H1 (cell line): ENCODE results near the gene BEST3. TPM values are rescaled to one million over a fixed set of nuclear protein-coding genes. Genes with fewer than 3 reads are reported as not detected.

Source experiments
- CTCF ChIA-PET: fragments of 300-600 bp; sonication (Branson Sonifier 250); formaldehyde crosslinking; loops from one replicate; lab custom pipeline; 2021; ENCODE audit not compliant: partially characterized antibody; lab: Charles Lee
- POLR2A ChIA-PET: fragments of 300-600 bp; sonication (Branson Sonifier 250); formaldehyde crosslinking; loops from one replicate; lab custom pipeline; 2021; ENCODE audit warnings: inconsistent platforms; ENCODE audit not compliant: partially characterized antibody; lab: Charles Lee
- DNase-seq, 2 experiments: peaks; one replicate each; pipeline versions ENCODE4 v3.0.0 to v3.0.0-alpha.2; 2010 to 2022; ENCODE audit warnings: low spot score in 2 of 2, low read depth in 1 of 2, mixed read lengths in 1 of 2
- FAIRE-seq: peaks from 2 replicates; lab custom pipeline; 2011; peaks lifted over from hg19 to GRCh38; lab: Jason Lieb, UNC
- H2AFZ ChIP-seq: 2 replicates; pipeline ENCODE4 v1.8.1; 2012; ENCODE audit warnings: low read length, inconsistent platforms
- H2AK5ac ChIP-seq: 2 replicates; pipeline ENCODE4 v1.6.1; 2013; ENCODE audit warnings: low read depth, low read length
- H2BK120ac ChIP-seq: replicated peaks from 2 replicates; pipeline ENCODE3; 2013; ENCODE audit warnings: low read depth, low read length, inconsistent platforms
- H2BK12ac ChIP-seq: 2 replicates; pipeline ENCODE4 v1.6.1; 2013; ENCODE audit warnings: low read depth, low read length
- H2BK15ac ChIP-seq: 2 replicates; pipeline ENCODE4 v1.6.1; 2013; ENCODE audit warnings: low read length
- H2BK20ac ChIP-seq: 2 replicates; pipeline ENCODE4 v1.6.1; 2013; ENCODE audit warnings: low read length
- H2BK5ac ChIP-seq: 2 replicates; pipeline ENCODE4 v1.6.1; 2013; ENCODE audit warnings: low read depth, low read length
- H3K14ac ChIP-seq: 2 replicates; pipeline ENCODE4 v1.6.1; 2013; ENCODE audit warnings: inconsistent platforms; ENCODE audit not compliant: insufficient read length
- H3K18ac ChIP-seq: 2 replicates; pipeline ENCODE4 v1.6.1; 2013; ENCODE audit warnings: low read length; ENCODE audit errors: extremely low read depth
- H3K23ac ChIP-seq: 2 replicates; pipeline ENCODE4 v1.6.1; 2013; ENCODE audit warnings: inconsistent platforms; ENCODE audit not compliant: insufficient read length
- H3K23me2 ChIP-seq: 2 replicates; pipeline ENCODE4 v1.6.1; 2013; ENCODE audit warnings: low read depth, low read length
- H3K27ac ChIP-seq: 2 replicates; pipeline ENCODE4 v1.6.1; 2011; ENCODE audit warnings: low read depth, low read length, inconsistent platforms
- H3K27me3 ChIP-seq, 4 experiments: replicated peaks in 1 of 4; 1 replicate in 1 of 4; 2 replicates in 3 of 4; pipeline versions ENCODE4 v1.6.1 to v1.8.1; 2011 to 2013; ENCODE audit warnings: low read length in 3 of 4, mild to moderate bottlenecking in 3 of 4, inconsistent platforms in 2 of 4, mixed read lengths in 2 of 4, moderate library complexity in 1 of 4; ENCODE audit not compliant: control insufficient read depth in 3 of 4, insufficient read depth in 3 of 4; ENCODE audit errors: extremely low read depth in 1 of 4
- H3K36me3 ChIP-seq, 4 experiments: 2 replicates each; pipeline versions ENCODE4 v1.6.1 to v1.8.1; 2011 to 2013; ENCODE audit warnings: mild to moderate bottlenecking in 4 of 4, low read length in 3 of 4, moderate library complexity in 2 of 4, control low read depth in 1 of 4, inconsistent platforms in 1 of 4; ENCODE audit not compliant: insufficient read depth in 4 of 4, control insufficient read depth in 2 of 4
- H3K4ac ChIP-seq: replicated peaks from 2 replicates; pipeline ENCODE3; 2013; ENCODE audit warnings: low read length, low read depth, mixed read lengths, inconsistent platforms; ENCODE audit not compliant: insufficient read length
- H3K4me1 ChIP-seq, 4 experiments: replicated peaks in 1 of 4; 1 replicate in 1 of 4; 2 replicates in 3 of 4; pipeline versions ENCODE4 v1.6.1 to v1.8.1; 2011 to 2013; ENCODE audit warnings: low read length in 3 of 4, inconsistent platforms in 2 of 4, mixed read lengths in 1 of 4; ENCODE audit not compliant: insufficient read depth in 4 of 4, control insufficient read depth in 3 of 4
- H3K4me2 ChIP-seq, 2 experiments: 2 replicates each; pipeline versions ENCODE4 v1.6.1 to v1.8.1; 2011 to 2013; ENCODE audit warnings: low read depth in 2 of 2, low read length in 2 of 2, control low read depth in 1 of 2, inconsistent platforms in 1 of 2, mild to moderate bottlenecking in 1 of 2; ENCODE audit not compliant: insufficient read depth in 1 of 2
- H3K4me3 ChIP-seq, 4 experiments: fragments of 200-600, 300-600 bp in 1 of 4; sonication (generic), shearing (Covaris generic), sonication (Bioruptor Twin) in 1 of 4; 2 replicates each; pipeline versions ENCODE4 v1.5.1 to v1.8.1; 2011 to 2016; ENCODE audit warnings: low read length in 4 of 4, low read depth in 3 of 4, control low read depth in 2 of 4, inconsistent platforms in 2 of 4, mild to moderate bottlenecking in 2 of 4, mixed read lengths in 1 of 4, moderate library complexity in 1 of 4; ENCODE audit not compliant: insufficient read depth in 2 of 4; ENCODE audit errors: extremely low read depth in 1 of 4
- H3K56ac ChIP-seq: replicated peaks from 2 replicates; pipeline ENCODE3; 2013; ENCODE audit warnings: low read depth, mild to moderate bottlenecking, mixed read lengths, low read length, inconsistent platforms; ENCODE audit not compliant: insufficient read length
- H3K79me1 ChIP-seq: 2 replicates; pipeline ENCODE4 v1.6.1; 2013; ENCODE audit warnings: low read depth, low read length, control low read depth
- H3K79me2 ChIP-seq, 2 experiments: 2 replicates each; pipeline versions ENCODE4 v1.6.1 to v1.8.1; 2012 to 2013; ENCODE audit warnings: low read length in 2 of 2, mild to moderate bottlenecking in 2 of 2, inconsistent platforms in 1 of 2; ENCODE audit not compliant: insufficient read depth in 2 of 2, control insufficient read depth in 1 of 2
- H3K9ac ChIP-seq, 4 experiments: replicated peaks in 1 of 4; 1 replicate in 1 of 4; 2 replicates in 3 of 4; pipeline versions ENCODE4 v1.6.1 to v1.8.1; 2011 to 2013; ENCODE audit warnings: low read depth in 3 of 4, low read length in 3 of 4, control low read depth in 2 of 4, mild to moderate bottlenecking in 2 of 4, moderate library complexity in 2 of 4, inconsistent platforms in 1 of 4; ENCODE audit errors: extremely low read depth in 1 of 4
- H3K9me3 ChIP-seq, 2 experiments: 2 replicates each; pipeline versions ENCODE4 v1.6.1 to v1.8.1; 2012 to 2013; ENCODE audit warnings: mild to moderate bottlenecking in 2 of 2, moderate library complexity in 2 of 2, control low read depth in 1 of 2, inconsistent platforms in 1 of 2, low read depth in 1 of 2, low read length in 1 of 2, mixed read lengths in 1 of 2; ENCODE audit not compliant: insufficient read depth in 2 of 2
- H4K20me1 ChIP-seq, 2 experiments: replicated peaks in 1 of 2; 2 replicates each; pipeline versions ENCODE3 to v1.8.1; 2011 to 2013; ENCODE audit warnings: inconsistent platforms in 2 of 2, low read length in 2 of 2, mild to moderate bottlenecking in 1 of 2; ENCODE audit not compliant: insufficient read depth in 2 of 2, control insufficient read depth in 1 of 2
- H4K5ac ChIP-seq: 2 replicates; pipeline ENCODE4 v1.6.1; 2013; ENCODE audit warnings: low read length, low read depth, mixed read lengths, inconsistent platforms; ENCODE audit not compliant: insufficient read length
- H4K8ac ChIP-seq: 2 replicates; pipeline ENCODE4 v1.8.0; 2013; ENCODE audit warnings: mild to moderate bottlenecking, moderate library complexity, low read length, inconsistent platforms; ENCODE audit not compliant: insufficient read depth; ENCODE audit errors: extremely low read depth
- H4K91ac ChIP-seq: replicated peaks from 2 replicates; pipeline ENCODE3; 2013; ENCODE audit warnings: low read length, mixed read lengths, inconsistent platforms; ENCODE audit not compliant: insufficient read length
- ATF2 ChIP-seq: IDR thresholded peaks from 2 replicates; pipeline ENCODE4 v1.6.1; 2012; ENCODE audit warnings: low read length, inconsistent platforms
- BACH1 ChIP-seq: IDR thresholded peaks from 2 replicates; pipeline ENCODE4 v1.6.1; 2012; ENCODE audit warnings: low read length, improper control_type of control experiment
- HDAC2 ChIP-seq, 2 experiments: fragments of 300-600 bp in 1 of 2; sonication (generic) in 1 of 2; IDR thresholded peaks; 2 replicates each; pipeline ENCODE4 v1.6.1; 2011 to 2012; ENCODE audit warnings: low read depth in 2 of 2, low read length in 2 of 2, mild to moderate bottlenecking in 2 of 2, moderate library complexity in 2 of 2, borderline replicate concordance in 1 of 2, inconsistent platforms in 1 of 2
- JUND ChIP-seq: IDR thresholded peaks from 2 replicates; pipeline ENCODE4 v1.6.1; 2011; ENCODE audit warnings: mild to moderate bottlenecking, improper control_type of control experiment, low read length
- MAFK ChIP-seq: IDR thresholded peaks from 2 replicates; pipeline ENCODE4 v1.6.1; 2012; ENCODE audit warnings: low read depth, mild to moderate bottlenecking, improper control_type of control experiment, low read length
- WGBS, 2 experiments: shearing (Covaris generic) in 1 of 2; methylation state at CpG; one replicate each; pipeline versions ENCODE4 v1.1.6 to v1.1.7; 2013 to 2015; ENCODE audit warnings: low lambda C conversion rate in 2 of 2, mixed read lengths in 2 of 2, inconsistent platforms in 1 of 2, low coverage in 1 of 2, missing lambda C conversion rate in 1 of 2; ENCODE audit not compliant: insufficient replicate concordance in 2 of 2, insufficient coverage in 1 of 2, insufficient read length in 1 of 2; ENCODE audit errors: extremely low coverage in 1 of 2, missing lambda C conversion rate in 1 of 2; 5-methylcytosine and 5-hydroxymethylcytosine counted together
- polyA plus RNA-seq, 7 experiments: library from polyadenylated mRNA; depleted of rRNA in 3 of 7; stranded (reverse) in 5 of 7; unstranded in 2 of 7; fragments of >200 nt in 5 of 7; fragments of 200-250 nt in 2 of 7; gene quantifications; 1 replicate in 5 of 7; 2 replicates in 1 of 7; 4 replicates in 1 of 7; pipeline versions ENCODE4 v1.2.1 to v1.2.3, GENCODE V29; 2011 to 2013; ENCODE audit warnings: missing spikeins in 2 of 7, mixed read lengths in 2 of 7
- total RNA-seq: library from RNA; stranded (reverse); fragmentation: NEBNext Ultra II Directional; extraction: Animal tissue kit (Norgen Biotek cat#: 25700); gene quantifications from 2 replicates; pipeline ENCODE4 v1.2.1, GENCODE V29; 2021

The BEST3 gene
- total and polyA plus RNA-seq, 2 of the 8 experiments (the other 6 are each of a cell fraction or from before 2014, with no cell fraction given), result 0.17 TPM; not detected in 1

GRCh38 chr12:69688471-69689427, 10.4 kb downstream of the BEST3 start:
- DNase-seq, result peak; percentile 58 to 71

More at GRCh38 chr12:69688471-69689427, 10.4 kb downstream of the BEST3 start:
- Histone ChIP-seq H3K23me2 (no peaks in the 10 kb centered on the region), H3K27me3 (no peaks in the 10 kb centered on the region), H3K36me3 (no peaks in the 10 kb centered on the region), H4K8ac (no peak overlapping the region), H3K23ac (no peak overlapping the region), H2AK5ac (no peak overlapping the region), H2BK120ac (no peak overlapping the region), H3K14ac (no peak overlapping the region), H4K5ac (no peak overlapping the region), H3K79me1 (no peaks in the 10 kb centered on the region), H3K4me3 (no peak overlapping the region; a peak in 1 of 8 replicates), H4K91ac (peak overlapping the region; percentile 59), H2BK12ac (peak overlapping the region; percentile 50), H2AFZ (peak overlapping the region; percentile 61; the same call in 1 of the 2 replicates), H4K20me1 (no peaks in the 10 kb centered on the region), H2BK15ac (no peak overlapping the region), H3K9me3 (no peaks in the 10 kb centered on the region), H3K27ac (no peak overlapping the region), H3K4me1 (peaks cover 7 to 10% (median 8%) of the 10 kb centered on the region in 4 experiments; a peak in 4 of 7 replicates), H3K18ac (peak overlapping the region; percentile 79), H2BK20ac (peak overlapping the region; percentile 92; the same call in 1 of the 2 replicates), H3K9ac (no peak overlapping the region), H3K4me2 (peak overlapping the region; percentile 5 to 14; a peak in 3 of 4 replicates), H3K79me2 (no peaks in the 10 kb centered on the region), H2BK5ac (peak overlapping the region; percentile 71; the same call in 1 of the 2 replicates), H3K56ac (no peak overlapping the region), H3K4ac (no peak overlapping the region)
- no peak for FAIRE-seq
- TF ChIP-seq ATF2, result no peak
- 0 out of 4 replicates have a peak, but pooled peaks of 1 of the 2 experiments have one; percentile 44 for TF ChIP-seq HDAC2 (IDR thresholded peaks at IDR 0.05; ENCODE audit: borderline replicate concordance in 1 of 2, low read depth in 2 of 2, low read length in 2 of 2)
- TF ChIP-seq BACH1, result peak; percentile 97
- peak; percentile 79; the same call in 1 of the 2 replicates for TF ChIP-seq MAFK
- peak; percentile 73; the same call in 1 of the 2 replicates for TF ChIP-seq JUND
- 51% methylated on average over 14 of the region's 14 CpGs; no CpG with 5 or more reads in 1 of the 2 experiments for WGBS, 2 experiments
- POLR2A ChIA-PET, result interaction anchor here (0.6 kb wide), 1 partner anchor 534 kb away, joined by 3 read pairs; no protein-coding TSS in a partner anchor
- CTCF ChIA-PET, result interaction anchor here (0.8 to 1.4 kb wide), 2 partner anchors 10 to 868 kb away, joined by 3 read pairs; partner anchors contain the start of gene BEST3
